ENCODE data around the gene CNTN4.

The CNTN4 gene

DNA sequence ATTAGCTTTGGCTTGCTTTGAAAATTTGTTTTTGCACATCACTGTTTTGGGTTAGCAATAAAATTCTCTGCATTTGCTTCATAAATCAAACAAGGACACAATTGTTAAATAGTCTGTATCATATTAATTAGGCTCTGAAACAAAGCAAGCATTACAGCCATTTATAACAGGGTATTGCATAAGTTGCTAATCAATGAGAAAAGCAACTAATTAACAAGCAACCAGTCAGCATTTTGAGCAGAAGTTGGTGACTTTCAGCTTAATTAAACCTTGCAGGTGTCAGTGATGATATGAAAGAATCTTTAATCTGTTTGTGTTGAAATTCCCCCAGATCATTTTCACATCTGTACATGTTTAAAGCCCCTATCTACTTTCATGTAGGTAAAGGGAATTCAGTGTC, 516.4 kb downstream of the CNTN4 start:
- no peak for DNase-seq

DNA sequence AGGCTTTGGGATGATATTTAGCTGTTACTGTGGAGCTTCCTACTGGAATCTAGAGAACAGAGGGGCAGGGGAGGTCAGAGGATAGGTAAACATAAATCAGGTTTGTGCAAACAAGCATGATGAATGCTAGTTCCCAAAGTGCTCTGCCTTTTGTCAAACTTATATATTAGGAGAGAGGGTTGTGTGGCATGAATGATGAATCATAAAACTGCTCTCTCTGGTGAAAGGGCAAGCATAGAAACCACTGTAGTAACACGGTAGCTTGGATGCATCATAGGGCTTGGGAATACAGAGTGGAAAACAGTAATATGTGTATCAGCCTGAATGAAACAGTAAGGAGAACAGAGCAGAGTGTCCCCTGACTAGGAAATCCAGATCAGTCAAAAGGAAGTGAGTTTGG, 524.8 kb downstream of the CNTN4 start:
- DNase-seq, result no peak

DNA sequence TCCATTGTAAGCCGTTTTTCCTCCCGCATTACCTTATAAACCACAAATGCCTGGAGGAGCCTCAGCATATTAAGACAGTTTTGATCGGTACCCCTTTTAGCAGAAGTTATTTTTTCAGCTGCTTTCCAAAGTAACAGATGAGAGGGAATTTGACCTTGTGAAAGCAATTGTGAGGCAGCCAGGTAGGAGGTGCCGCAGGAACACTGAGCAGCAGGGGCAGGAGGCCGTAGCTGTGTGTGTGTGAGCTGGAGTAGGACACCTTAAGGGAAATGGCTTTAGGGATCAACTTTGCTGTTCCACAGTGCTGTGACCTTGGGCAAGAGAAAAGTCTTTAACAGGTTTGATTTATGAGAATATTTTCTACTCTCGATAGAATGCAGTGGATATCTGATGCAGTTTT, 529.5 kb downstream of the CNTN4 start:
- DNase-seq, result no peak

DNA sequence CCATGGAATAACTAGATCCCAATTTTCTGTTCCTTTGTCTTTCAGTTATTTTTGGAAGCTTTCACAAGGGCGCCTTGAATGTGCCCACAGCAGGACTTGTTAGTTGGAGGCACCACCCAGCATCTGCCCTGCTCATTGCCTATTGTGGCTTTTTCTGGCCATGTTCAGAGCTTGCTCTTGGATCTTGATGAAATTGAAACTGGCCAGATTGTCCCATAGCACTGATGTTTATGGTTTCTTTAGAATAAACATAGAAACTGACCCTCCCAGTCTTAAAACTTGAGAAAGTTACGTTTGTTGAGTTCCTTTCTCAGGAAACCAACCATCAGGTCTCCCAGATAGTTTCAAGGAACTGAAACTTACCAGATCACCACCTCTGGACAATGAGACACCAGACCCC, 536.8 kb downstream of the CNTN4 start:
- DNase-seq, result no peak

DNA sequence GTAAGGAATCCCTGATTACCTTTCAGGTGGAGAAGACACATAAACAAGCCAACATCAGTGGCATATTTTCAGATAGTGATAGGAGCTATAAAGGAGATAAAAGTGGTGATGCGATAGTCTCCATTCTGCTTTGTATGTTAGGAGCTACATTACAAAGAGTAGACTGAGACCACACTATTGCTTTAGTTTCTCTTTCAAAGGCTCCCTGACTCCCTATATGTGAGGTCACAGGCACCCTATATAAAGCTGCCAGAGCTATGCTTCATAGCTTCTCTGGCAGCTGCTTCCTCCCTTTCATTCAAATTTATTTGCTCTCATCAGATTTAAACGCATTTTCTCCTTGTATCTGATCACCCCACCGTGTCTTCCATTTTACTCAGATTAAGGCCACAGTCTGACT, 544.9 kb downstream of the CNTN4 start:
- DNase-seq, result no peak

GRCh38 chr3:2645001-2645400, 546.3 kb downstream of the CNTN4 start:
- no peak for DNase-seq

DNA sequence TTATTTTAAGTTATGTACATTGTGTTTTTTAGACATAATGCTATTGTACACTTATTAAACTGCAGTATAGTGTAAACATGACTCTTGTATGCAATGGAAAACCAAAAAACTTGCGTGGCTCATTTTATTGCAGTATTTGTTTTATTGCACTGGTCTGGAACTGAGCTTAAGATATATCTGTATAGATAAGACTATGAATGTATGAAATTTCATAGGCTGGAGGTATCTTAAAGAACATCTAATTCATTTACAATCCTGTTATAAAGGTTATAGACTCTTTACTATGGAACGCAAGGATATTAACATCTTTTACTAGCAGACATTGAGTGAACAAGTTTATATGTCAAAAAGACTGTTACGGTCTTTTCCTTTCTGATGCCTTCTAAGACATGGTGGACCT, 552.1 kb downstream of the CNTN4 start:
- DNase-seq, result no peak

GRCh38 chr3:2652386-2652785, 553.7 kb downstream of the CNTN4 start:
- DNase-seq, result no peak

GRCh38 chr3:2653706-2654105, 555.0 kb downstream of the CNTN4 start:
- no peak for DNase-seq

DNA sequence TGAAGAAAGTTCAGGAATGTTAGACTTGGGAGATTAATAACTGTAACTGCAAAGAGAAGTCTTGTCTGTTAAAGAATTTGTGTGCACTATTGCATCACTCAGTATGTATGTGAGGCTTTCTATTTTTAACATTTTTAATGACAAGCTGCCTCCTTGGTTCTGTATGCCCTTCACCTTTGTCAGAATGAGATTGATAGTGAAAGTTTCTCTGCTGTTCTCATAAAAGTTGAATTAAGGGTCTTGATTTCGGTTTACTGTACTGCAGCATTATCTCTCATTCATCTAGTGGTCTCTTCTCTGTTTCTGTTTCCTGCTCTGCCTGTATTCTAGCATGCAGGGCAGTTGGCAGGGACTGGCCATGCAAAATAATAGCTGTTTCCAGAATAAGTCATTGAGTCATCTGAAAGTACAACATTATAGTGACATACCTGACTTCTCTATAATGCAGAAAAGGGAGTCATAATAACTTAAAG, 556.6 kb downstream of the CNTN4 start:
- DNase-seq, result no peak

- DNase-seq, result peak; percentile 40
Observed at GRCh38 chr3:2656806-2657777, 558.4 kb downstream of the CNTN4 start.

- no peak for DNase-seq
Observed at GRCh38 chr3:2657971-2658370, 559.3 kb downstream of the CNTN4 start.

GRCh38 chr3:2659896-2660295, 561.2 kb downstream of the CNTN4 start:
- no peak for DNase-seq

GRCh38 chr3:2661078-2661477, 562.4 kb downstream of the CNTN4 start:
- DNase-seq, result no peak

GRCh38 chr3:2677501-2677900, 578.8 kb downstream of the CNTN4 start:
- DNase-seq, result no peak

- DNase-seq, result no peak
Observed at GRCh38 chr3:2680236-2680635, 581.6 kb downstream of the CNTN4 start.

DNA sequence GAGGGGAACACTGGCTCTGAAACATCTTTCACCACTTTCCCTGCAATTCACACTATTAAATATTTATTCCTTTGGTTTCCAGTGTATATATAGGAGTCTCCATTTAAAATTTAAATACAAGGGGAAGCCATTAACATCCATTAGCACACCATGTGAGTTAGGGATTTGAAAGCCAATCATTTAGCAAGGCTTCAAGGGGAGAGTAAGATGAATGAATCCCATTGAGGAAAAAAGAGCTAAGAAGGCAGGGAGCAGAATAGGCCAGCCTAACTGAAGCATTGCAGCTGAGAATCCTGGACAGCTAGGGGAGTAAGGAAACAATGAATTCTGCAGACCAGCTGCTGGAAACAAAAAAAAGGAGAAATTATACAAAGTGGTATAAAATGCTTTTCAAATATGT, 585.4 kb downstream of the CNTN4 start:
- no peak for DNase-seq

GRCh38 chr3:2686816-2687502, 588.3 kb downstream of the CNTN4 start:
- DNase-seq, result no peak

DNA sequence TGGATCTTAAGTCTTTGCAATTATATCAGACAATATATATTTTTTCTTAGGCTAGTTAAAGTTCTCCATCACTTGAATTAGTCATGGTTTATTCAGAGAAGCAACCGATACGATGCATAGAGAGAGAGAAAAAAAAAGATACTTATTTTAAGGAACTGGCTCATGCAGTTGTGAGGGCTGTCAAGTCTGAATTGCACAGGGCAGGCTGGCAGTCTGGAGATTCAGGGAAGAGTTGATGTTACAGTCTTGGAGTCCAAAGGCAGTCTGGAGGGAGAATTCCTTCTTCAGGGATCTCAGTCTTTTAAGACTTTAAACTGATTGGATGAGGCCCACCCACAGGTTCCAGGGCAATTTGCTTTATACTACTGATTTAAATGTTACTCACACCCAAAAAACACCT, 598.9 kb downstream of the CNTN4 start:
- DNase-seq, result no peak

DNA sequence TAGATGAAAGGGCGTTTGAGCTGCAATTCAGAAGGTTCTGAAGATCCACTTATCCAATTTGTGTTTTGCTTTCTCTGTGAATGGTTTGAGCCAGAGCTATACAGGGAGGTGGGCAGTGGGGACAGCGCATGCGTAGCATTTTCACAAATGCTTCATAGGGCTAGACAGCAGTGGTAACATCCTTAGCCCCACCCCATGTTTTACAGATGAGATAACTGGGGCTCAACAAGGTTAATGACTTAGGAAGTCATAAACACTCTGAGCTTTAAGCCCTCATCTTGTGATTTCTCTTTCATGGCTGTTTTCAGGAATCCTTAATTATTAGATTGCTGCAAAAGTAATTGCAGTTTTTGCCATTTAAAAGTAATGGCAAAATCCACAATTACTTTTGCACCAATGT, 602.8 kb downstream of the CNTN4 start:
- DNase-seq, result no peak

DNA sequence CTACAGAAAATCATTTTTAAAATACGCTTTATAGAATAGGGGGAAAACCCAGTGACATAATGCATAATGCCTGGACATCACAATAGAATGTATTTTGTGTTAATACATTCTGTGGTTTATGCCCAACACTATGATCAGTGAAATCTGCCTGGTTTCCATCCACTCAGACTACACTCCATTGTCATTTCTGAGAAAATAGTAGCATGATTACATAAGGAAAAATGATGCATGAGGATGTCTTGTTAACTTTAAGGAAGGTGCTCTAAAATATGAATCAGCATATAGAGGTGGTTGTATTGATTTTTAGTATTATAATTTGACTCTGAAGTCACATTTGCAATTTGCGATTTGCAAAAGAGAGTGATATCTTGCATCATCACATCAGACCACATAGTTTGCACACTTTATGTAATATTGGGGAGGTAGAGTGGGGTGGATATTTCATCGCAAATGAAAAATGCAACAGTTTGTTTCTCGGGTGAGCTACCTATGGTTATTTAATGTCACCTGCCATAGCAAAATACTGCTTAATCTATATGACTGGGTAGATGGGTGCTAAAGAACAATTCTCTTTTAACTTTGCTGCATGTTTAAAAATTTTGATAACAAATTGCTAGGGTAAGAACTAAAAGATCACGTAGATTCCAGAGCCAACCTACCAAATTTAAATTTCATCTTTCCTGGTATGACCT, 607.6 kb downstream of the CNTN4 start:
- no peak for DNase-seq

GRCh38 chr3:2706836-2707210, 608.2 kb downstream of the CNTN4 start:
- DNase-seq, result no peak

DNA sequence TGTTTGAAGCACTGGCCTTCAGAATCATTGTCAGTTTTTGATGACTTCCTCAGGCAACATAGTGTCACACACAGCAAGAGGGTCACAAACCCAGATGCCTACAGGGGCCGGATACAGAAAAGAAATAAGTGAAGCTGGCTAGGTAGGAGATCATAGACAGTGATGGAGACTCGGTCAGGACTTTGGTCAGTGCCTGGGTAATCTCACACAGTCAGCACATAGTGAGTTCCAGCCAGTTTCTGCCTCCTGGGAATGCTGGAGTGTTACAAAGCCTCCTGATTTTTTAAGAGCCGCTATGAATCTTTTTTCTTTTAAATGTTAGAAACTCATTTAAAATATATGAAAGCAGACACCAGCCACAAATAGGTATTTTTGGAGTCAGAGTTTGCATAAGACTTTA, 612.4 kb downstream of the CNTN4 start:
- no peak for DNase-seq

DNA sequence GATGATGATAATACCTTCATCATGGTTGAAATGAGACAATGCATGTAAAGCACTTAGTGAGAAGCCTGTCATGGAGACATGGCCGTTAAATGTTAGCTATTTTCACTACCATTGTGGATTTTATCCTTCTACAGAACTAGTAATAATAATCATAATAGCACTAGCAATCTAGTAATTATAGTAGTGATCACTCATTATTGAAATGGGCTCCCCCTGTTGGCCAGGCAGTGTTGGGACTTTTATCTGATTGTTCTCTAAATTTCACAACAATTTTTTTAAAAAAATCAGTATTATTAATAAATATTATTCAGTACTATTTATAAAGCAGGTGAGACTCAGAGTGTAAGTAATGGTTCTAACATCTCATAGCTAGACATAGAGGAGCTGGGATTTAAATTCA, 615.3 kb downstream of the CNTN4 start:
- DNase-seq, result no peak
